ENCODE measurements around the gene LYPD1. TPM values are rescaled to one million over a fixed set of nuclear protein-coding genes. Genes with fewer than 3 reads are reported as not detected.

LYPD1 gene
- total RNA-seq, 2 donors from 2014 or later, result 0.18 TPM; not detected in 1

DNA sequence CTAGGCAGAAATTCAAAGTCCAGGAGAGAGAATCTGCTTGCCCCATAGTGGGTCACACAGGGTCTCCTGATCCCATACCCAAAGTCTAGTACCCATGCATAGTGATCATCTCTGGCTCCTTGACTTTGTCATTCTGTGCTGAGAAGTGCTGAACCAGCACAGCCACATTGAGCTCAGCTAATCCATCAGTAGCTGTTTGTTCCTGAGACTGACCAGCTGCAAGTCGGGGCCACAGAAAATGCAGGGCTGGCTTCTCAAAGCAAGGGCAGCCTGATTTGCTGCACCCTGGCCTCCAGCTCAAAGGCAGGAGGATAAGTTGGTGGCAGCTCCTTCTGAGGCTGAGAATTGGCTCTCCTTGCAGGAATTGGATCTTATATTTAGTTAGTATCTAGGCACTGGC, 72.2 kb downstream of the LYPD1 start:
- no peaks in the 10 kb centered on the region for H3K36me3 ChIP-seq
- no peak for TF ChIP-seq POLR2AphosphoS5 (IDR thresholded peaks at IDR 0.05)
- TF ChIP-seq, protein P1, sequence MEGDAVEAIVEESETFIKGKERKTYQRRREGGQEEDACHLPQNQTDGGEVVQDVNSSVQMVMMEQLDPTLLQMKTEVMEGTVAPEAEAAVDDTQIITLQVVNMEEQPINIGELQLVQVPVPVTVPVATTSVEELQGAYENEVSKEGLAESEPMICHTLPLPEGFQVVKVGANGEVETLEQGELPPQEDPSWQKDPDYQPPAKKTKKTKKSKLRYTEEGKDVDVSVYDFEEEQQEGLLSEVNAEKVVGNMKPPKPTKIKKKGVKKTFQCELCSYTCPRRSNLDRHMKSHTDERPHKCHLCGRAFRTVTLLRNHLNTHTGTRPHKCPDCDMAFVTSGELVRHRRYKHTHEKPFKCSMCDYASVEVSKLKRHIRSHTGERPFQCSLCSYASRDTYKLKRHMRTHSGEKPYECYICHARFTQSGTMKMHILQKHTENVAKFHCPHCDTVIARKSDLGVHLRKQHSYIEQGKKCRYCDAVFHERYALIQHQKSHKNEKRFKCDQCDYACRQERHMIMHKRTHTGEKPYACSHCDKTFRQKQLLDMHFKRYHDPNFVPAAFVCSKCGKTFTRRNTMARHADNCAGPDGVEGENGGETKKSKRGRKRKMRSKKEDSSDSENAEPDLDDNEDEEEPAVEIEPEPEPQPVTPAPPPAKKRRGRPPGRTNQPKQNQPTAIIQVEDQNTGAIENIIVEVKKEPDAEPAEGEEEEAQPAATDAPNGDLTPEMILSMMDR (IDR thresholded peaks at IDR 0.05), result no peak
- no peak for TF ChIP-seq POLR2A (IDR thresholded peaks at IDR 0.05)
- no peak for DNase-seq (ENCODE audit: low spot score)
- H3K27me3 ChIP-seq (replicated peaks; ENCODE audit: insufficient read depth), result no peaks in the 10 kb centered on the region
- H3K4me3 ChIP-seq, result no peak overlapping the region
- no peaks in the 10 kb centered on the region for H3K4me1 ChIP-seq (replicated peaks)
- H3K27ac ChIP-seq, result no peak overlapping the region
- H3K9me3 ChIP-seq, result no peaks in the 10 kb centered on the region
- 93% methylated on average over 1 of the region's 1 CpG for WGBS
- intact Hi-C loops (cut with DNase I), result no loop called here

GRCh38 chr2:132597166-132597565, 72.8 kb downstream of the LYPD1 start:
- H3K36me3 ChIP-seq, result no peaks in the 10 kb centered on the region
- TF ChIP-seq POLR2AphosphoS5 (IDR thresholded peaks at IDR 0.05), result no peak
- no peaks in the 10 kb centered on the region for H3K4me1 ChIP-seq (replicated peaks)
- H3K4me3 ChIP-seq, result no peak overlapping the region
- H3K9me3 ChIP-seq, result no peaks in the 10 kb centered on the region
- H3K27ac ChIP-seq, result no peak overlapping the region
- no peak for DNase-seq (ENCODE audit: low spot score)
- H3K27me3 ChIP-seq (replicated peaks; ENCODE audit: insufficient read depth), result no peaks in the 10 kb centered on the region
- intact Hi-C loops (cut with DNase I), result no loop called here

- 64% methylated on average over 2 of the region's 2 CpGs for WGBS
- TF ChIP-seq POLR2A (IDR thresholded peaks at IDR 0.05) (no peak), POLR2AphosphoS5 (IDR thresholded peaks at IDR 0.05) (no peak)
- TF ChIP-seq, protein P1 (IDR thresholded peaks at IDR 0.05), result no peak
- intact Hi-C loops (cut with DNase I), result no loop called here
- no peaks in the 10 kb centered on the region for H3K27me3 ChIP-seq (replicated peaks; ENCODE audit: insufficient read depth)
- H3K9me3 ChIP-seq, result no peaks in the 10 kb centered on the region
- no peak overlapping the region for H3K27ac ChIP-seq
- H3K4me1 ChIP-seq (replicated peaks), result no peaks in the 10 kb centered on the region
- no peak overlapping the region for H3K4me3 ChIP-seq
- no peak for DNase-seq (ENCODE audit: low spot score)
- no peaks in the 10 kb centered on the region for H3K36me3 ChIP-seq
Observed at GRCh38 chr2:132595693-132596092, 74.3 kb downstream of the LYPD1 start.

DNA sequence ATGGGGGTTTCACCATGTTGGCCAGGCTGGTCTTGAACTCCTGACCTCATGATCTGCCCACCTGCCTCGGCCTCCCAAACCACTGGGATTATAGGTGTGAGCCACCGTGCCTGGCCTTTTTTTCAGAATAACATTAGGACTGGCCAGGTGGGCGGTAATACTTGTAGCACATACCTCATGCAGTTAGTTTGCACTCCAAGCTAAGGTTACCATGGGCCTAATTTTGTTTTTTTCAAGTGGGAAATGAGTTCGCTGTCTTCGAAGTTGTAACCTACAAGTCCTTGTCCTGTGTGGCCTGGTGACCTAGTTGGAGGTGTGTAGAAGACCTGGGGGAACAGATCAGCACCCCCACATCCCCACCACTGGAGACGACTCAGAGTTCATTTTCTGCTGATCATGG, 74.8 kb downstream of the LYPD1 start:
- no peaks in the 10 kb centered on the region for H3K36me3 ChIP-seq
- no peak for DNase-seq (ENCODE audit: low spot score)
- TF ChIP-seq POLR2A (IDR thresholded peaks at IDR 0.05), result no peak
- TF ChIP-seq POLR2AphosphoS5 (IDR thresholded peaks at IDR 0.05), result no peak
- TF ChIP-seq, protein P1 (IDR thresholded peaks at IDR 0.05), result no peak
- H3K4me1 ChIP-seq (replicated peaks), result no peaks in the 10 kb centered on the region
- H3K9me3 ChIP-seq, result no peaks in the 10 kb centered on the region
- intact Hi-C loops (cut with DNase I), result no loop called here
- WGBS, result 87% methylated on average over 6 of the region's 6 CpGs
- no peak overlapping the region for H3K27ac ChIP-seq
- H3K27me3 ChIP-seq (replicated peaks; ENCODE audit: insufficient read depth), result no peaks in the 10 kb centered on the region
- no peak overlapping the region for H3K4me3 ChIP-seq
